Osteoblast (primary cell): ENCODE results near the gene KRTAP10-7. TPM values are rescaled to one million over a fixed set of nuclear protein-coding genes. Genes with fewer than 3 reads are reported as not detected.

Source experiments
- DNase-seq: peaks from one replicate; pipeline ENCODE4 v3.0.0; 2011; ENCODE audit warnings: low spot score, mixed read lengths; ENCODE audit not compliant: insufficient read length; ENCODE audit errors: missing footprints
- H2AFZ ChIP-seq: 2 replicates; pipeline ENCODE4 v1.6.0; 2011; ENCODE audit warnings: mild to moderate bottlenecking, low read length
- H3K27ac ChIP-seq: 2 replicates; pipeline ENCODE4 v1.5.1; 2011; ENCODE audit warnings: mild to moderate bottlenecking, low read depth, low read length, moderate library complexity
- H3K27me3 ChIP-seq: 2 replicates; pipeline ENCODE4 v1.6.0; 2012; ENCODE audit warnings: mild to moderate bottlenecking, control low read depth, inconsistent platforms, low read length, moderate library complexity; ENCODE audit not compliant: insufficient read depth
- H3K36me3 ChIP-seq: 2 replicates; pipeline ENCODE4 v1.5.1; 2011; ENCODE audit warnings: mild to moderate bottlenecking, low read length, control low read depth, moderate library complexity; ENCODE audit not compliant: insufficient read depth
- H3K4me1 ChIP-seq: 2 replicates; pipeline ENCODE4 v1.5.1; 2011; ENCODE audit warnings: mild to moderate bottlenecking, low read length, control low read depth, moderate library complexity; ENCODE audit not compliant: insufficient read depth
- H3K4me2 ChIP-seq: 2 replicates; pipeline ENCODE4 v1.6.0; 2011; ENCODE audit warnings: mild to moderate bottlenecking, low read length; ENCODE audit not compliant: insufficient read depth
- H3K4me3 ChIP-seq: fragments of 200-600 bp; sonication (generic); 3 replicates; pipeline ENCODE4 v1.5.1; 2012; ENCODE audit warnings: mild to moderate bottlenecking, low read length, inconsistent platforms; ENCODE audit not compliant: insufficient read depth
- H3K79me2 ChIP-seq: 2 replicates; pipeline ENCODE4 v1.6.0; 2012; ENCODE audit warnings: mild to moderate bottlenecking, low read length, control low read depth, inconsistent platforms; ENCODE audit not compliant: insufficient read depth
- H3K9me3 ChIP-seq: 2 replicates; pipeline ENCODE4 v1.5.1; 2011; ENCODE audit warnings: low read depth, low read length, control low read depth
- H4K20me1 ChIP-seq: 2 replicates; pipeline ENCODE4 v1.6.0; 2012; ENCODE audit warnings: mild to moderate bottlenecking, low read length, control low read depth; ENCODE audit not compliant: insufficient read depth
- CTCF ChIP-seq: IDR thresholded peaks from 2 replicates; pipeline ENCODE4 v1.5.1; 2011; ENCODE audit warnings: mild to moderate bottlenecking, low read depth, low read length, moderate library complexity; ENCODE audit errors: extremely low read depth
- total RNA-seq: library from RNA; depleted of rRNA; stranded (reverse); fragments of >200 nt; gene quantifications from 2 replicates; pipeline ENCODE4 v1.2.3, GENCODE V29; 2012

Gene KRTAP10-7
- total RNA-seq, 1 donor: not detected

GRCh38 chr21:44574457-44575306 is 25.7 kb upstream of the KRTAP10-7 start:
- H3K9me3 ChIP-seq: peaks cover 3% of the 10 kb centered on the region
- H4K20me1 ChIP-seq: no peaks in the 10 kb centered on the region
- H3K36me3 ChIP-seq: no peaks in the 10 kb centered on the region
- no peak for TF ChIP-seq CTCF
- peaks cover 14% of the 10 kb centered on the region for H3K27me3 ChIP-seq
- H3K4me2 ChIP-seq: no peak overlapping the region
- H3K4me1 ChIP-seq: no peaks in the 10 kb centered on the region
- H3K4me3 ChIP-seq: no peak overlapping the region
- H3K79me2 ChIP-seq: no peaks in the 10 kb centered on the region
- no peak overlapping the region for H2AFZ ChIP-seq
- no peak for DNase-seq
- H3K27ac ChIP-seq: no peak overlapping the region

GRCh38 chr21:44575307-44576024 is 24.9 kb upstream of the KRTAP10-7 start:
- peaks cover 3% of the 10 kb centered on the region for H3K9me3 ChIP-seq
- peaks cover 14% of the 10 kb centered on the region for H3K27me3 ChIP-seq
- TF ChIP-seq CTCF: no peak
- no peaks in the 10 kb centered on the region for H3K79me2 ChIP-seq
- H3K4me1 ChIP-seq: no peaks in the 10 kb centered on the region
- no peak overlapping the region for H3K27ac ChIP-seq
- H3K4me3 ChIP-seq: no peak overlapping the region
- no peak for DNase-seq
- H4K20me1 ChIP-seq: no peaks in the 10 kb centered on the region
- H2AFZ ChIP-seq: no peak overlapping the region
- H3K4me2 ChIP-seq: no peak overlapping the region
- no peaks in the 10 kb centered on the region for H3K36me3 ChIP-seq

- H3K4me1 ChIP-seq: no peaks in the 10 kb centered on the region
- H3K9me3 ChIP-seq: peaks cover 3% of the 10 kb centered on the region
- DNase-seq: no peak
- no peak overlapping the region for H3K4me3 ChIP-seq
- H3K36me3 ChIP-seq: no peaks in the 10 kb centered on the region
- peaks cover 14% of the 10 kb centered on the region for H3K27me3 ChIP-seq
- no peaks in the 10 kb centered on the region for H4K20me1 ChIP-seq
- H3K27ac ChIP-seq: no peak overlapping the region
- no peak for TF ChIP-seq CTCF
- no peak overlapping the region for H3K4me2 ChIP-seq
- H3K79me2 ChIP-seq: no peaks in the 10 kb centered on the region
- no peak overlapping the region for H2AFZ ChIP-seq
These were observed 24.4 kb upstream of the KRTAP10-7 start for GRCh38 chr21:44576025-44576420.
